Type B pancreatic cell (in vitro differentiated cells): ENCODE measurements around the gene RTN3. TPM values are rescaled to one million over a fixed set of nuclear protein-coding genes. Genes with fewer than 3 reads are reported as not detected.
"Not testable (repeated sequence)": the region's sequence is repeated elsewhere in the genome, so short reads cannot be mapped to it uniquely, and the experiment has no call there.

Experiments
- DNase-seq: peaks from one replicate; pipeline ENCODE4 v3.0.0; 2021; ENCODE audit warnings: mixed read lengths; ENCODE audit not compliant: unreplicated experiment; ENCODE audit errors: extremely low spot score
- H3K27ac Mint-ChIP-seq: 2 replicates; pipeline ENCODE4 v1.8.0; 2021; ENCODE audit warnings: mild to moderate bottlenecking, mixed read lengths
- H3K27me3 Mint-ChIP-seq: 2 replicates; pipeline ENCODE4 v1.8.0; 2021; ENCODE audit warnings: mixed read lengths
- H3K36me3 Mint-ChIP-seq: 2 replicates; pipeline ENCODE4 v1.8.0; 2021; ENCODE audit warnings: mixed read lengths
- H3K4me1 Mint-ChIP-seq: one replicate; pipeline ENCODE4 v1.8.0; 2021; ENCODE audit warnings: mixed read lengths; ENCODE audit not compliant: unreplicated experiment
- H3K4me3 Mint-ChIP-seq: 2 replicates; pipeline ENCODE4 v1.8.0; 2021; ENCODE audit warnings: mild to moderate bottlenecking, mixed read lengths
- H3K9me3 Mint-ChIP-seq: 2 replicates; pipeline ENCODE4 v1.8.0; 2021; ENCODE audit warnings: mixed read lengths
- long read RNA-seq: library from polyadenylated mRNA; unstranded; transcript quantifications from one replicate; pipeline ENCODE4 v2.0.0, GENCODE V29; 2020
- total RNA-seq: library from RNA; stranded (reverse); gene quantifications from 2 replicates; pipeline ENCODE4 v1.2.1, GENCODE V29; 2021; ENCODE audit warnings: low replicate concordance
- TF ChIP-seq, protein P1 (sequence below): fragments of 200-600 bp; sonication (generic); conservative IDR thresholded peaks from 2 replicates; pipeline ENCODE4 v1.5.0; 2021; ENCODE audit warnings: antibody characterized with exemption, mild to moderate bottlenecking

Gene RTN3, protein sequence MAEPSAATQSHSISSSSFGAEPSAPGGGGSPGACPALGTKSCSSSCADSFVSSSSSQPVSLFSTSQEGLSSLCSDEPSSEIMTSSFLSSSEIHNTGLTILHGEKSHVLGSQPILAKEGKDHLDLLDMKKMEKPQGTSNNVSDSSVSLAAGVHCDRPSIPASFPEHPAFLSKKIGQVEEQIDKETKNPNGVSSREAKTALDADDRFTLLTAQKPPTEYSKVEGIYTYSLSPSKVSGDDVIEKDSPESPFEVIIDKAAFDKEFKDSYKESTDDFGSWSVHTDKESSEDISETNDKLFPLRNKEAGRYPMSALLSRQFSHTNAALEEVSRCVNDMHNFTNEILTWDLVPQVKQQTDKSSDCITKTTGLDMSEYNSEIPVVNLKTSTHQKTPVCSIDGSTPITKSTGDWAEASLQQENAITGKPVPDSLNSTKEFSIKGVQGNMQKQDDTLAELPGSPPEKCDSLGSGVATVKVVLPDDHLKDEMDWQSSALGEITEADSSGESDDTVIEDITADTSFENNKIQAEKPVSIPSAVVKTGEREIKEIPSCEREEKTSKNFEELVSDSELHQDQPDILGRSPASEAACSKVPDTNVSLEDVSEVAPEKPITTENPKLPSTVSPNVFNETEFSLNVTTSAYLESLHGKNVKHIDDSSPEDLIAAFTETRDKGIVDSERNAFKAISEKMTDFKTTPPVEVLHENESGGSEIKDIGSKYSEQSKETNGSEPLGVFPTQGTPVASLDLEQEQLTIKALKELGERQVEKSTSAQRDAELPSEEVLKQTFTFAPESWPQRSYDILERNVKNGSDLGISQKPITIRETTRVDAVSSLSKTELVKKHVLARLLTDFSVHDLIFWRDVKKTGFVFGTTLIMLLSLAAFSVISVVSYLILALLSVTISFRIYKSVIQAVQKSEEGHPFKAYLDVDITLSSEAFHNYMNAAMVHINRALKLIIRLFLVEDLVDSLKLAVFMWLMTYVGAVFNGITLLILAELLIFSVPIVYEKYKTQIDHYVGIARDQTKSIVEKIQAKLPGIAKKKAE
- total RNA-seq: 95.0 and 95.9 TPM in 2 replicates
- long read RNA-seq, transcript RTN3-203 (6 exons, 2,524 nt): minor isoform, 18 of 663 reads
- long read RNA-seq, transcript RTN3-208 (7 exons, 2,532 nt): major isoform, 610 of 663 reads
- long read RNA-seq, partial matches to known transcripts: 15 of 663 reads
- long read RNA-seq, other reads (novel, unspliced or antisense): 17 of 663 reads

GRCh38 chr11:63681321-63682065 lies at the start of gene RTN3:
RTN3 (plus strand) TSS chr11:63681500; CDS start chr11:63681637, 137 bp downstream.
- H3K4me1 Mint-ChIP-seq: peaks cover 19% of the 10 kb centered on the region
- H3K4me3 Mint-ChIP-seq: peak within 1 kb of the TSS; percentile 96
- H3K27ac Mint-ChIP-seq: peak within 1 kb of the TSS; percentile 90
- TF ChIP-seq, protein P1, sequence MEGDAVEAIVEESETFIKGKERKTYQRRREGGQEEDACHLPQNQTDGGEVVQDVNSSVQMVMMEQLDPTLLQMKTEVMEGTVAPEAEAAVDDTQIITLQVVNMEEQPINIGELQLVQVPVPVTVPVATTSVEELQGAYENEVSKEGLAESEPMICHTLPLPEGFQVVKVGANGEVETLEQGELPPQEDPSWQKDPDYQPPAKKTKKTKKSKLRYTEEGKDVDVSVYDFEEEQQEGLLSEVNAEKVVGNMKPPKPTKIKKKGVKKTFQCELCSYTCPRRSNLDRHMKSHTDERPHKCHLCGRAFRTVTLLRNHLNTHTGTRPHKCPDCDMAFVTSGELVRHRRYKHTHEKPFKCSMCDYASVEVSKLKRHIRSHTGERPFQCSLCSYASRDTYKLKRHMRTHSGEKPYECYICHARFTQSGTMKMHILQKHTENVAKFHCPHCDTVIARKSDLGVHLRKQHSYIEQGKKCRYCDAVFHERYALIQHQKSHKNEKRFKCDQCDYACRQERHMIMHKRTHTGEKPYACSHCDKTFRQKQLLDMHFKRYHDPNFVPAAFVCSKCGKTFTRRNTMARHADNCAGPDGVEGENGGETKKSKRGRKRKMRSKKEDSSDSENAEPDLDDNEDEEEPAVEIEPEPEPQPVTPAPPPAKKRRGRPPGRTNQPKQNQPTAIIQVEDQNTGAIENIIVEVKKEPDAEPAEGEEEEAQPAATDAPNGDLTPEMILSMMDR: no peak
- H3K27me3 Mint-ChIP-seq: no peaks in the 10 kb centered on the region
- no peaks in the 10 kb centered on the region for H3K9me3 Mint-ChIP-seq
- H3K36me3 Mint-ChIP-seq: no peaks in the 10 kb centered on the region
- peak; percentile 99 for DNase-seq

DNA sequence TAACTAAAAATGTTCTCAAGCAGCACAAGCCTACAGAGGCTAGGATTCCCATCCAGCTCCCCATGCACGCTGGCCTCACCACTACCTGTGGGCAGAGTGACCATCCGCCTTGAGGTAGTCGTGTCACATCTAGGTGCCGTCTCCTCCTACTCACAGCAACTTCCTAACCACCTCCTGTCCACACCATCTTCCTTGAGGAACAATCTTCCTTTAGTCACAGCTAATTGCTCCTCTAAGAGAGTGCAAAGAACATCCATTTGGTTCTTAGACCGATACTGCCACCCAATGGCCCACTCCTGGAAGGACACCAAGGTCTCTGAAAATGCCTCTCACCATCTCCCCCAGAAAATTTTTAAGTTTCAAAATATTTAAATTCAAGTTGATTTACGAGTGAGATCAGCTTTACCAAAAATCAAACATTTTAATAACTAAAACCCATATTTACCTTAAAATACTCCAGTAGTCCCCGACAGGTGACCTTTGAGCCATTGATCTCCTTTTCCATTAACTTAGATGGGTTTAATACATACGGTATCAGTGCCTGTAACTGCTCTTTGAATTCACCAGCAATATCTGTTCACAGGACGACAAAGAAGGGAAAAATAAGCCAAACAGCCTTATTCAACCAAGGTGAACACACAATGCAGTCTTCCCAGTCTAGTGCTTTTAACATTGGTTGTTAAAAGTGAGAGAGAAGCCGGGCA lies 45.4 kb upstream of the RTN3 start:
- peak overlapping the region; percentile 6 for H3K4me3 Mint-ChIP-seq
- no peaks in the 10 kb centered on the region for H3K9me3 Mint-ChIP-seq
- peaks cover 9% of the 10 kb centered on the region for H3K4me1 Mint-ChIP-seq
- no peak for DNase-seq
- H3K27me3 Mint-ChIP-seq: no peaks in the 10 kb centered on the region
- peaks cover 25% of the 10 kb centered on the region for H3K36me3 Mint-ChIP-seq
- TF ChIP-seq, protein P1: peak; percentile 95
- peak overlapping the region; percentile 40 for H3K27ac Mint-ChIP-seq

DNA sequence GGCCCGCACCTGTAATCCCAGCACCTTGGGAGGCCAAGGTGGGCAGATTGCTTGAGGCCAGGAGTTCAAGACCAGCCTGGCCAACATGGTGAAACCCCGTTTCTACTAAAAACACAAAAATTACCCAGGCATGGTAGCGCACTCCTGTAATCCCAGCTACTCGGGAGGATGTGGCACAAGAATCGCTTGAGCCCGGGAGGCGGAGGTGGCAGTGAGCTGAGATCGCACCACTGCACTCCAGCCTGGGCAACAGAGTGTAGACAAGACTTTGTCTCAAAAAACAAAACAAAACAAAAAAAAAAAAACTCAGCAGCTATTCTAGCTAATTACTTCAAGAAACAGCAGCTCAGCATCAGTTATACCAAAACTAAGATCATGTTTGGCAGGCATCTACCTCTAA lies 42.9 kb upstream of the RTN3 start:
- not testable (repeated sequence) for H3K4me1 Mint-ChIP-seq, H3K27ac Mint-ChIP-seq, H3K9me3 Mint-ChIP-seq, DNase-seq, H3K27me3 Mint-ChIP-seq, H3K4me3 Mint-ChIP-seq
- peaks cover 25% of the 10 kb centered on the region for H3K36me3 Mint-ChIP-seq

- Mint-ChIP-seq H3K27me3 (no peaks in the 10 kb centered on the region), H3K4me1 (peaks cover 9% of the 10 kb centered on the region), H3K36me3 (peaks cover 30% of the 10 kb centered on the region), H3K27ac (no peak overlapping the region), H3K4me3 (no peak overlapping the region), H3K9me3 (no peaks in the 10 kb centered on the region)
- no peak for DNase-seq
- TF ChIP-seq, protein P1: peak; percentile 73
Measured at GRCh38 chr11:63639199-63639832, 42.0 kb upstream of the RTN3 start.

- Mint-ChIP-seq H3K4me3 (no peak overlapping the region), H3K36me3 (peaks cover 27% of the 10 kb centered on the region), H3K4me1 (peaks cover 4% of the 10 kb centered on the region), H3K9me3 (no peaks in the 10 kb centered on the region), H3K27ac (no peak overlapping the region), H3K27me3 (no peaks in the 10 kb centered on the region)
- no peak for DNase-seq
- TF ChIP-seq, protein P1: no peak
Measured at GRCh38 chr11:63641727-63642126, 39.6 kb upstream of the RTN3 start.
